SW480 (cell line): ENCODE measurements around the gene OR52E4.
A peak's percentile ranks its signal among the peaks of the same experiment; 100 is the strongest.

Experiments
- DNase-seq: peaks from one replicate; pipeline ENCODE4 v3.0.0-alpha.2; 2016; ENCODE audit warnings: low spot score

The OR52E4 gene

DNA sequence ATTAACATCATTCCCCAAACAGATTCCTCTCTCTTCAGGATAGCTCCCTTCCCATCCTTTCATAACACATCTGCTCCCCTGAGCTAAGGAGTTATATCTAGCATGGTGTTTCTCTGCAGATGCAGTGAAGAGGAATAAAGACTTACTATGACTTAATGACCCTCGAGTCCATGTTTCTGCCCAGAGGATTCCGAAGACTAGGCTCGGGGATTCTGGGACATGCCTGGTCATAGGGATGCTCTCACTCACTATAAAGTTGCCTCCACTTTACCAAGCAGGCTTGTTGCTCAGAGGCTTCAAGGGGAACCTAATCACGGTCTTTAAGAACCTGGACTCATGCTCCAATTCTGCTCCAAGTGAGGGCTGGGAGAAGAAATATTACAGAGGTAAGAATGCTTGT is at the start of gene OR52E4:
Gene OR52E4 (plus strand): TSS at position 301 of the 400 bp plus-strand sequence. CDS start 3,664 bp downstream, outside the sequence.
- DNase-seq, result no peak

DNA sequence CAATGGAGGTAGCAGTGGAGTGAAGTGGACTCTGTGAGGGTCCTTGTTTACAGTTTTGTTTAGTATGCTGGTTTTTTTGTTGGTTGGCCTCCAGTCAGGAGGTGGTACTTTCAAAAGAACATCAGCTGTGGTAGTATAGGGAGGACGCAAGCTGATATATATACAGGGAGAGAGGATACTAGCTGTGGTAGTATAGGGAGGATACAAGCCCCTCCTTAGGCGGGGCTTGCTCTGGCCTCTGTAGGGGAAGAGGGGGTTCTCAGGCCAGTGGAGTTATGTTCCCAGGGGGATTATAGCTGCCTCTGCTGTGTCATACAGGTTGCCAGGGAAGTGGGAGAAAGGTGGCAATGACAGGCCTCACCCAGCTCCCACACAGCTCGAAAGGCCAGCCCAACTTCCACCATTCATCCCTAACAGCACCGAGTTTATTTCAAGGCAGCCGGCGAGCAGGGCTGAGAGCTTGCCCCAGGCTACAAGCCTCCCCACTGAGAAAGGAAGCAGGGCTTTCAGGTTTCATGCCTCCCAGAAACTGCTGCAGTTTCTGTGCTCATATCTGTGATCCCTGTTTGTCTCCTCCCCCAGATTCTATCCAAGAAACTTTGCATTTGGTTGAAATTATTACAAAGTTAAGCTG is 49.1 kb upstream of the OR52E4 start:
- DNase-seq, result no peak

DNA sequence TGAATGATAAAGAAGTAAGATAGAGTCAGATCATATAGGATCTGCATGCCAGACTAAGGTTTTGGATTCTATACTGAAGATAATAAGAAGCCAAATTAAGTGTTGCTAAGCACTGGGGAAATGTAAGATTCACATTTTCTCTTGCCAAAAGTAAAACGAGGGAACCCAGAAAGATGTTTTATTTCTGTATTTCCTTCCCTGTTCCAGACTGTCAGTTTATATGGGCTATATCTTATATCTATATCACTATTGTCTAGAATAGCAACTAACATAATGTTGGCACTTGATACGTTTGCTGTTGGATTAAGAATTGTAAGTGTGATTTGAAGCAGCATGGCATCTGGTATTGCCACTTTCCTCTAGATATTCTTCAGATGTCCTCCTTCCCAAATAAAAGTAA is 47.0 kb upstream of the OR52E4 start:
- DNase-seq, result no peak

DNA sequence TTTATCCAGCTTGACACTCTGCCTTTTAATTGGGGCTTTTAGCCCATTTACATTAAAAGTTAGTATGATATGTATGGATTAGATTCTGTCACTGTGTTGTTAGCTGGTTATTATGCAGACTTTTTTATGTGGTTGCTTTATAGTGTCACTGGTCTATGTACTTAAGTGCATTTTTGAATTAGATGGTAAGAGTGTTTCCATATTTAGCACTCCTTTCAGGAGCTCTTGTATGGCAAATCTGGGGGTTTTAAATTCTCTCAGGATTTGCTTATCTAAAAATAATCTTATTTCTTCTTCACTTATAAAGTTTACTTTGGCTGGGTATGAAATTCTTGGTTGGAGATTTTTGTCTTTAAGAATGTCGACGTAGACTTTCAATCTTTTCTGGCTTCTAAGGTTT is 42.7 kb upstream of the OR52E4 start:
- no peak for DNase-seq

DNA sequence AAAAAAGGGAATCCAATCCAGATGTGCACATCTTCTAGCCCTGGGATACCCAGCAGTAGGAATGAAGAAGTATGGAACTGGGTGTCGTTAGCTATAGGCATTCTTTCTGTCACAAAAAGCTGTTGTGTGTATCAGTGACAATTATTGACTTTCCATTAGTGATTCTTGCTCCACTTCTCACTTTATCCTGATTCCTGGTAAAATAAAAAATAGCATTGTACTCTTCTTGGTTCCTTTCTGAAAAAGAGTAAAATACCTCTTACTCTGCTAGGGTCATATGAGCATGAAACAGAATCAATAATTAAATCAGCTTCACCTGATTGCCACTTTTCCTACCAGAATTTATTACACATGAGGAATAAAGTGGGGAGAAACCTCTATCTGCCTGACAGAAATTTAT is 38.6 kb upstream of the OR52E4 start, which contains the start of gene OR52E6:
Gene OR52E6 (minus strand): TSS at position 101 of the 400 bp plus-strand sequence. CDS start 0 bp downstream, at position 101.
- DNase-seq, result no peak

DNA sequence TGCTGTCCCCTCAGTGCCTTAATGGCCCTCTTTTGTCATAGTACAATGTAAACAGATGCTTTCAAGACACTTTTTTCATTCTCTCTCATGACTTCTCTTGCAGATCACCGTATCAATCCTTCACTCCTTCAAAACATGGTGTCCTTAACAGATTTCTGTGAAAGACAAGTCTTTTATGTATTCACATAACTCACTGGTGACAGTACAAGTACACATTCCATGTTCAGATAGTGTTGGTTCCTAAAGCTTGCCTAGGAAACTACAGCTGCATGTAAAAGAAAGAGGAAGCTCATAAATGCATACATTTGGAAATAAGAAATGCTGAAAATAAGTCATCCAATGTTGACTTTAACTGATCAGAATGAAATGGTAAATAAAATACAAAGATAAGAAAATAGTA is 33.7 kb upstream of the OR52E4 start:
- no peak for DNase-seq

DNA sequence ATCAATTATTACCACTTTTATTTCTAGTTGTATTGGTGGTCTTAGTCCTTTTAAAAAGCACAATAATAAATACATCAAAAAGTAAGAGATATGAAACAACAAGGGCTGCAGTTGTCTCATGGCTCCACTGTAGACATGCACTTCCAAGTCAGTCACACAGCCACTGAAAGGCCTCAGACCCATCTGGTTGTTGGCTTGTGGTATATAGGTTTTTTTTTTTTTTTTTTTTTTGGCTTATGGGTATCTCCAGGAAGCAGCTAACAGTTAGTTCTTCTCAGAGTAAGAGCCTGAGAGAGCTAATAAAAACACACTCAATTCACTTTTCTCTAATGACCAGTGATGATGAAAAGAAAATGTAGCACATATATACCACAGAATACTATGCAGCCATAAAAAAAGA is 32.7 kb upstream of the OR52E4 start:
- DNase-seq, result no peak

DNA sequence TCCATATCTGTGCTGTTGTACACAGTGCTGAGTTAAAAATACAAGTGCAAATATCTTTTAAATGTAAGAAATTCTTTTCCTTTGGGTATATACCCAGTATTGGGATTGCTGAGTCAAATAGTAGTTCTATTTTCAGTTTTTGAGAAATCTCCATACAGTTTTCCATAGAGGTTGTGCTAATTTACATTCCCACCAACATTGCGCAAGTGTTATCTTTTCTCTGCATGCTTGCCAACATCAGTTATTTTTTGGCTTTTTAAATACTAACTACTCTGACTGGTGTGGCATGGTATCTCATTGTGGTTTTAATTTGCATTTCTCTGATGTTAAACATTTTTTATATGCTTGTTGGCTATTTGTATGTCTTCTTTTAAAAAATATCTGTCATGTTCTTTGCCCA is 29.4 kb upstream of the OR52E4 start:
- no peak for DNase-seq

DNA sequence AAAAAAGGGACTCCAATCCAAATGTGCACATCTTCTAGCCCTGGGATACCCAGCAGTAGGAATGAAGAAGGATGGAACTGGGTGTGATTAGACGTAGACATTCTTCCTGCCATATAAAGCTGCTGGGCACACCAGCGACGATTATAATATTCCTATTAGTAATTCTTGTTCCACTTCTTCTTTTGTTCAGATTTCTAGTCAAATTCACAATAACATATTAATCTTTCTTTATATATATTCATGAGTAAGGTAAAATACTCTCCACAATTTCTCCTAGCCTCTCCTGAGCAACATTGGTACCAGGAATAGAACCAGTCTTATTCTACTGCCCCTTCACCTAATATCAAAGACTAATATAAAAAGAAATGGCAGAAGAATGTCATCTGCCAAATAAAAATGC is 22.8 kb upstream of the OR52E4 start, which contains the start of gene OR52E8:
Gene OR52E8 (minus strand): TSS at position 101 of the 400 bp plus-strand sequence. CDS start 0 bp downstream, at position 101.
- no peak for DNase-seq

DNA sequence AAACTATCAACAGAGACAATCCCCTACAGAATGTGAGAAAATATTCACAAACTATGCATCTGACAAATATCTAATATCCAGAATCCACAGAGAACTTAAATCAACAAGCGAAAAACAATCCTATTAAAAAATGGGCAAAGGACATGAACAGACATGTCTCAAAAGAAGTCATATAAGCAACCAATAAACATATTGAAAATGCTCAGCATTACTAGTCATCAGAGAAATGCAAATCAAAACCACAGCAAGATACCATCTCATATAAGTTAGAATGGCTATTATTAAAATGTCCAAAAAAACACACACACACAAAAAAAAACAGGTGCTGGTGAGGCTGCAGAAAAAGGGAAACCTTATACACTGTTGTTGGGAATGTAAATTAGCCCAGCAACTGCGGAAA is 14.6 kb upstream of the OR52E4 start:
- no peak for DNase-seq

DNA sequence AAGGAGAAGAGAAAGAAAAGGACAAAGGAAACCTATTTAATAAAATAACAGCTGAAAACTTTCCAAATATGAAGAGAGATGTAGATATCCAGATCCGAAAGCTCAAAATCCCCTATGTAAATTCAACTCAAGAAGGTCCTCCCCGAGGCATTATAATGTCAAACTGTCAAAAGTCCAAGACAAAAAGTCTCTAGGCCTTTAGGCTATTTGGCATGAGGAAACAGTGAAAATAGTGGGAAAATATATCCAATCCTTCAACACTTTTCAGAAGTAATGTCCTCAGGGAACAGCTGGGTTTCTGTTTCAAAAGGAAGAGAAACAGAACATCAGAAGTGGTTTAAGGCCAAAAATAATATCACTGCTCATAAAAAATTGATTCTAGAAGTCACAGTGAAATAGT is 1.9 kb upstream of the OR52E4 start:
- DNase-seq, result no peak

DNA sequence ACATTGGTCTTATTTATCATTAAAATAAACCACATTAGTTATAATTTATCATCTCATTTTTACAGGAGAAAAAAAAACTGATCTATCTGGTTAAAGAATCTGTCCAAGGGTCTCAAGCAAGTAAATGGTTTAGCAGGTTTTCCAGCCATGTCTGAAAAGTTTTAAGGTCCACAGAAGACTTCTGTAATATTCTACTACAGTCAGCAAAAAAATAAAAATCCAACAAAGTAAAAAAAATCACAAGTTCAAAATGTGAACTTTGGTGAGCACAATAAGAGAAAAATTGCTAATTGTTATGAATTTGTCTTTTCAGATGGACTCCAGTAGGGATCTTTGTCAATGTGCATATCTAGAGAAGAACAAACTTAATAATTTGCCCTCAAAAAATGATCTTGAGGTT is 1.3 kb downstream of the OR52E4 start:
- no peak for DNase-seq

DNA sequence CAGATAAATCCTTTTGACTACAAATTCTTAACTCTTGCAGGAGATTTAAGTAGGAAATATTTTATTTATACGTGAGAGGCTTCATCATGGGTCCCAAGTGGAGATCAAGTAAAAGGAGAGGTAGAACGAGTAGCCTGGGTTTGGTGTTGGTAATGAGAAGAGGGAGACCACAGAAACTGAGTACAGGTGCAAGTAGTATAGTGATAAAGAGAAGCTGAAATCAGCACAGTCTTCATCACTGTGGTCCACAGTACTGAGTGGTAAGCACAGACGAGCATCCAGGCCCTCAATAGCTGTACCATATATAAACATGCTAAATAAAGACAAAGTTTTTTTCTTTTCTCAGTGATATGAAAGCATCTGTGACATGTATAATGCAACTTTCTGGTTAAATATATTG is 6.7 kb downstream of the OR52E4 start:
- no peak for DNase-seq

DNA sequence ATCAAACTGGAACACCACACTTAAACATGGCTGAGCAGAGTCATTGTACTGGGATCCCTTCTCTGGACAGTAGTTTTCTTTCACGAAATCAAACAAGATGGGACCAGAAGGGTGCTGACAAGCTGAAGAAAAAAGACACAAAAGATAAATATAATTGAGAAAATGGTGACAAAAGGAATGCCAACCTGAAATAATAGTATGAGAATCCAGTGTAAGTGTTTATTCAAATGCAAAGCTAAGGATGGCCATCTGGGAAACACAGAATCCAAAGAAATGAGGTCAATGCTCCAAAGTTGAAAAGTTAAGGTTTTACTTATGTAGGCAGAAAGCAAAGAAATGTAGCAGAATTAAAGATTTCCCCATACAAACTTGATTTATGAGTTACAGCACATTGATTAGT is 7.2 kb downstream of the OR52E4 start:
- no peak for DNase-seq

DNA sequence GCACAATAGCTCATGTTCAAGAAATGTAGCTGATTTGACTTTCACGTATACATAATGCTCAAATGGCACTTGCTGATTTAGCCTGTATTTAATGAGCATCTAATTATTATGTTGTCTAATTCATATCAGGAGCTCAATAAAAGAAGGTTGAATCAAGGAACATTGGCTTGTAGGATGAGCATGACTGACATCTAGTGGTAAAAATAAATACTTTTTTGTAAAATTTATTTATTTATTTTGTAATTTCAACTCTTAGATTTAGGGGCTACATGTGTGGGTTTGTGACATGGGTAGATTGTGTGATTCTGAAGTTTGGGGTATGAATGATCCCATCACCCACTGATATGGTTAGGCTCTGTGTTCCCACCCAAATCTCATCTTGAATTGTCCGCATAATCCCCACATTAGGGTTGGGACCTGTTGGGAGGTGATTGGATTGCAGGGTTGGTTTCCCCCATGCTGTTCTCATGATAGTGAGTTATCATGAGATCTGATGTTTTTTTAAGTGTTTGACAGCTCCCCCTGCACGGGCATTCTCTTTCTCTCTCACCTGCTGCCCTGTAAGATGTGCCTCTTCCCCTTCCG is 10.9 kb downstream of the OR52E4 start:
- DNase-seq, result peak; percentile 54

DNA sequence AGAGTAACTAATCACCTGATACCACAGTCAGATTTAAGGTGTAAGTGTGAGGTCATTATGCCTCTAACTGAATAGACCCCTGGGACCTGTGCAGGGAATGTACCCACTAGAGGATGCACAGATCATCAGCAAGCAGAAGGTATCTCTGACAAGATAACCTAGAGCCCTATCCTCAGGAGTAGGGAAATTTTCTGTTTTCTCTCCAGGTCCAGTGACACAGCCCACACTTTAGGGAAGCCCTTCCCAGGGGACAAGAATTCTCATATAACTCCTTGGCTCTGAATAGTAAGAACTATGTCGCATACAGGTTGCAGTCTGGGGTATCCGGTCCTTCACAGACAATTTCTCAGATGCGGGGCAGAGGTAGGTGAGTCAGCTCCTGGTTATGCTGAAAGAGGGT is 12.5 kb downstream of the OR52E4 start, which contains the start of gene OR52E5:
Gene OR52E5 (plus strand): TSS at position 301 of the 400 bp plus-strand sequence. CDS start 7,569 bp downstream, outside the sequence.
- DNase-seq, result no peak

DNA sequence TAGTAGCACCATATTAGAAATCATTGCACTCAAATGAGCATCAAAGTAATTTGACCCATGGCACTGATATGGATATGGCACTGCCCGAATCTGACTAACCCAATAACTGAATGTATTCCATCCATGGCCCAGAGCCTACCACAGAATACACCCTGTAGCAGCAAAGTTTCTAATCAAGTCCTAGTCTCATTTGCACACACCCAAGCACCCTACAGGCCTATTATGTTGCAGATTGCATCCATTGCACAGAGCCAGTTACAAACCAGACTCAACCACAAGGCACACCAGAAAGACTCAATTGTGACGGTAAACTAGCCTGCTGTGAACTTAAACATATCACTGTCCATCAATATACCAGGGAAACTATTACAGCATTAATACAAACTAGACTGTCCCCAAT is 19.1 kb downstream of the OR52E4 start:
- no peak for DNase-seq

DNA sequence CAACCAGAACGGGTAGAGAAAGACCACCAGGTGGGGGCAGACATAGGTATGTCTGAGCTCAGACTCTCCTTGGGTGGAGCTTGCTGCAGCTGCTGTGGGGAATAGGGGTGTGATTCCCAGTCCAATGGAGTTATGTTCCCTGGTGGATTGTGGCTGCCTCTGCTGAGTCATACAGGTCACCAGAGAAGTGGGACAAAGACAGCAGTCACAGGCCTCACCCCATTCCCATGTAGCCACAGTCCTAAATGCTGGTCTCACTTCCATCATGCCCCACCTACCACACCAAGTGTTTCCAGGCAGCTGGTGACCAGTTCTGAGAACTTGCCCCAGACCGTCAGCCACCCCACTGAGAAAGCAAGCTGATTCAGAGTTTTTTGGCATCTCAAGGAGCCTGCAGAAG is 30.1 kb downstream of the OR52E4 start:
- peak; percentile 90 for DNase-seq

DNA sequence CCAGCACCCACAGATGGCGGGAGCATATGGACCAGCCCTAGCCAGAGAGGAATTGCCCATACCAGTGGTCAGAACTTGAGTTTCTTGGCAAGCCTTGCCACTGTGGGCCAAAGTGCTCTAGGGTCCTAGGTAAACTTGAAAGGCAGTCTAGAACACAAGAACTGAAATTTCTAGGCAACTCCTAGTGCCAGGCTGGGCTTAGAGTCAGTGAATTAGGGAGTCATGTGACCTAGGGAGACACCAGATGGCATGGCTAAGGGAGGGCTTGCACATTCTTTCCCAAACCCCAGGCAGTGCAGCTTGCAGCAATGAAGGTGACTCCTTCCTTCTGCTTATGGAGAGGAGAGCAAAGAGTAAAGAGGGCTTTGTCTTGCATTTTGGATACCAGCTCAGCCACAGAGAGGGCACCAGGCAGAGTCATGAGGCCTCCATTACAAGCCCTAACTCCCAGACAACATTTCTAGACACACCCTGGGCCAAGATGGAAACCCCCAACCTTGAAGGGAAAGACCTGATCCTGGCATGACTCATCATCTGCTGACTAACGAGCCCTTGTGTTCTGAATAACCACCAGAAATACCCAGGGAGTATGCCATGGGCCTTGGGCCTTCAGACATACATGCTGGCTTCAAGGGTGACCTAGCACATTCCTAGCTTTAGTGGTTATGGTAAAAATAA is 42.5 kb downstream of the OR52E4 start:
- DNase-seq, result peak; percentile 19

DNA sequence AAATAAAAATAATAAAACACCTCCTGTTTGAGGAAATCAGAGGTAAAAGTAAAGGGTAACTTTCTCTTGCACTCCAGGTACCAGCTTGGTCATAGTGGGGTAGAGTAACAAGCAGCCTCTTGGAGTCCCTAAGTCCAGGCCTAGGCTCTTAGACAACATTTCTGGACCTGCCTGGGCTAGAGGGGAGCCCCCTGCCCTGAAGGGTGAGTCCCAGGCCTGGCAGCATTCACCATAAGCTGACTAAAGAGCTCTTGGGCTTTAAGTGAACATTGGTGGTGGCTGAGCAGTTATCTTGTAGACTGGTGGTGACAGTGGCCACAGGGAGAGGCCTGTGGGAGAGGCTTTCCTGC is 43.0 kb downstream of the OR52E4 start:
- no peak for DNase-seq

DNA sequence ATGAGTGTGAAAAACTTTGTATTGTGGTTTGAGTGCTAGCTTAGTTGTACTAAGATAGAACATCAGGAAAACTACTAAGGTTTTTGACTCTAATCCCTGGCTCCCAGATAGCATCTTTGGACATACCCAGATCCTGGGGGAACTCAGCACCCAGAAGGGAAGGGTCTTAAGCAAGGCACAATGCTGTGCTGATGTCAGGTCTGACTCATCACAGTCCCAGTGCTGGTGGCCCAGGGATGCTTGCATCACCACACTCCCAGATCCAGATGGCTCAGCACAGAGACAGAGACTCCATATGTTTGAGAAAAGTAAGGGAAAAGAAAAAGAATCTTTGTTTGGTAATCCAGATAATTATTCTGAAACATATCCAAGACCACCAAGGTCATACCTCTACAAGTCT is 43.4 kb downstream of the OR52E4 start:
- DNase-seq, result no peak

DNA sequence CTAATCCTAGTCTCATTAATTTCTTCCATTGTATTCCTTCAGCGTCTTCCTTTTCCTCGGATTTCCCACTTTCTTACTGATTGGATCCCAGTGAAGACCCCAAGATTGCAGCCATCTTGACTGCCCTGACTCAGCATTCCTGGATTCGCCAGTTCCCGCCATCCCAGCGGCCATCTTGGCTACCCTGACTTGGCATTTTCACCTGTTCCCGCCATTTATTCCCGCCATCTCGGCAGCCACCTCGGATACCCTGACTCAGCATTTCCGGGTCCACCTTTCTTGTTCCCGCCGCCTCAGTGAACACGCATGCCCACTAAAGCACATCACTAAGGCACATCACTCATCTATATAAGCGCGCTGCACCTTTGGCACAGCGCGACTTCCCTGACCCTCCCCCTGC is 47.8 kb downstream of the OR52E4 start:
- no peak for DNase-seq

DNA sequence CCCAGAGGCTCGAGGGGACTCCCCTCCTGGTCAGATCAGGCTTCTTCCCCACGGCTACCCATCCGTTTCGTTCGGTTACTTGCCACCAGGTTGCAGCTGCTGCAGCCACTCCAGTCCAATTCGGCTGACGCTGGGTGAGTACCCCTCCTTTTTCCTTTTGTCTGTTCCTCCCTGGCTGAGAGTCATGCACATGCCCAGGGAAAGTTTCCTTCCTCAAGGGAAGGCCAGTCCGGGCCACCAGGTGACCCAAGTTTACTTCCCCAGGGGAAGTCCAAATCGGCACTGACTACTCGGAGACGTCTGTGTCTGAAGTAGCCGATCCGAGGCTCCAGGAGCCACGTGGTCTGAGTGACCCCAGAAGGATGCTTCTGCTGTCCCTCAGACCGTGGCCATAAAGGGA is 48.4 kb downstream of the OR52E4 start:
- DNase-seq, result no peak
